GM12875 (cell line): ENCODE measurements around the gene CBX6.

Source experiments
- H3K4me3 ChIP-seq: one replicate; pipeline ENCODE4 v1.5.1; 2011; ENCODE audit warnings: low read depth, low read length, control low read depth
- TF ChIP-seq, protein P1 (sequence below): IDR thresholded peaks from 2 replicates; pipeline ENCODE4 v1.5.1; 2011; ENCODE audit warnings: low read depth, mild to moderate bottlenecking, control low read depth, inconsistent platforms, low read length, moderate library complexity, borderline replicate concordance; ENCODE audit not compliant: insufficient read depth

Gene CBX6

GRCh38 chr22:38843657-38844314, 28.2 kb downstream of the CBX6 start, which contains the start of gene NPTXR:
Gene NPTXR (minus strand): TSS chr22:38844028.
- TF ChIP-seq, protein P1, sequence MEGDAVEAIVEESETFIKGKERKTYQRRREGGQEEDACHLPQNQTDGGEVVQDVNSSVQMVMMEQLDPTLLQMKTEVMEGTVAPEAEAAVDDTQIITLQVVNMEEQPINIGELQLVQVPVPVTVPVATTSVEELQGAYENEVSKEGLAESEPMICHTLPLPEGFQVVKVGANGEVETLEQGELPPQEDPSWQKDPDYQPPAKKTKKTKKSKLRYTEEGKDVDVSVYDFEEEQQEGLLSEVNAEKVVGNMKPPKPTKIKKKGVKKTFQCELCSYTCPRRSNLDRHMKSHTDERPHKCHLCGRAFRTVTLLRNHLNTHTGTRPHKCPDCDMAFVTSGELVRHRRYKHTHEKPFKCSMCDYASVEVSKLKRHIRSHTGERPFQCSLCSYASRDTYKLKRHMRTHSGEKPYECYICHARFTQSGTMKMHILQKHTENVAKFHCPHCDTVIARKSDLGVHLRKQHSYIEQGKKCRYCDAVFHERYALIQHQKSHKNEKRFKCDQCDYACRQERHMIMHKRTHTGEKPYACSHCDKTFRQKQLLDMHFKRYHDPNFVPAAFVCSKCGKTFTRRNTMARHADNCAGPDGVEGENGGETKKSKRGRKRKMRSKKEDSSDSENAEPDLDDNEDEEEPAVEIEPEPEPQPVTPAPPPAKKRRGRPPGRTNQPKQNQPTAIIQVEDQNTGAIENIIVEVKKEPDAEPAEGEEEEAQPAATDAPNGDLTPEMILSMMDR: no peak
- H3K4me3 ChIP-seq: no peak within 1 kb of the TSS

- H3K4me3 ChIP-seq: no peak overlapping the region
- TF ChIP-seq, protein P1: peak; percentile 28; the same call in 1 of the 2 replicates
Observed at GRCh38 chr22:38843201-38843656, 28.8 kb downstream of the CBX6 start.

- no peak overlapping the region for H3K4me3 ChIP-seq
- TF ChIP-seq, protein P1: no peak
Observed at GRCh38 chr22:38842512-38843200, 29.4 kb downstream of the CBX6 start.

GRCh38 chr22:38841635-38842034, 30.4 kb downstream of the CBX6 start:
- H3K4me3 ChIP-seq: no peak overlapping the region
- TF ChIP-seq, protein P1: no peak

DNA sequence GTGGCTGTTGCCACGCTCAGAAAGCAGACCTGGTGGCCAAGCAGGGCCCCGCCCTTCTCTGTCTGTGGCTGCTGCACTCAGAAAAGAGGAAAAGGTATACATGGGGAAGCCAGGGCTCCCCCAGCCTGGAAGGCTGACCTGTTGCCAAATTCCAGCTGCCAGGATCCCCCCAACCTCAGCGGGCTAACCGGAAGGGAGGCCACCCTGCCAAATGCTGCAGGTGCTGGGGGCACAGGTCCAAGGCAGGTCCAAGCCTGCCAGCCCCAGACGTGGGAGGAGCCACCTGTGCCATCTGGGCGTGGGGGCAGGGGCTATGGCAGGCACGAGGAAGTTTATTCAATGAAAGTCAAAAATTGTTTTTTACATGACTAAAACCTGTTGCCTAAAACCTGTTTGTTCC, 30.8 kb downstream of the CBX6 start:
- TF ChIP-seq, protein P1: no peak
- no peak overlapping the region for H3K4me3 ChIP-seq

GRCh38 chr22:38840129-38840528, 31.9 kb downstream of the CBX6 start:
- TF ChIP-seq, protein P1: no peak
- no peak overlapping the region for H3K4me3 ChIP-seq

- TF ChIP-seq, protein P1: no peak
- no peak overlapping the region for H3K4me3 ChIP-seq
Observed at GRCh38 chr22:38839686-38840085, 32.3 kb downstream of the CBX6 start.
